Hindlimb muscle (tissue), 1 donor: ENCODE measurements around the gene C1orf122. TPM values are rescaled to one million over a fixed set of nuclear protein-coding genes. Genes with fewer than 3 reads are reported as not detected.
"Not testable (repeated sequence)": the region's sequence is repeated elsewhere in the genome, so short reads cannot be mapped to it uniquely, and the experiment has no call there.

ENCODE experiments used
- DNase-seq: peaks from one replicate; pipeline ENCODE4 v3.0.0-alpha.2; 2013
- polyA plus RNA-seq: library from polyadenylated mRNA; unstranded; fragments of 120-200 nt; gene quantifications from one replicate; pipeline ENCODE4 v1.2.1, GENCODE V29; 2013; ENCODE audit not compliant: insufficient read length

C1orf122 gene
- polyA plus RNA-seq = 46.7 TPM

GRCh38 chr1:37807555-37808368, at the start of gene C1orf122, which contains the start of gene YRDC:
Gene C1orf122 (plus strand): TSS chr1:37807790. CDS start chr1:37808405, 615 bp downstream.
Gene YRDC (minus strand): TSS chr1:37808208. CDS start chr1:37808180, 28 bp downstream.
- DNase-seq = peak; percentile 93

- DNase-seq = no peak
These were observed 48.1 kb upstream of the C1orf122 start for GRCh38 chr1:37759451-37759850.

- no peak for DNase-seq
These were observed 46.0 kb upstream of the C1orf122 start for GRCh38 chr1:37761416-37762095.

- DNase-seq = no peak
These were observed 45.1 kb upstream of the C1orf122 start for GRCh38 chr1:37762516-37762915.

GRCh38 chr1:37763791-37764413, 43.7 kb upstream of the C1orf122 start:
- no peak for DNase-seq

- peak; percentile 62 for DNase-seq
These were observed 43.2 kb upstream of the C1orf122 start for GRCh38 chr1:37764414-37764825.

- DNase-seq = no peak
These were observed 42.6 kb upstream of the C1orf122 start, which contains the start of gene EPHA10 for GRCh38 chr1:37764888-37765441. Gene EPHA10 (minus strand): TSS chr1:37765120. CDS start chr1:37765066, 54 bp downstream.

- no peak for DNase-seq
These were observed 41.5 kb upstream of the C1orf122 start for GRCh38 chr1:37765916-37766664.

GRCh38 chr1:37767488-37767887, 40.1 kb upstream of the C1orf122 start:
- no peak for DNase-seq

- not testable (repeated sequence) for DNase-seq
These were observed 36.1 kb upstream of the C1orf122 start for GRCh38 chr1:37771440-37771839.

GRCh38 chr1:37776946-37777516, 30.6 kb upstream of the C1orf122 start:
- DNase-seq = no peak

GRCh38 chr1:37778654-37779053, 28.9 kb upstream of the C1orf122 start:
- DNase-seq = no peak

- DNase-seq = no peak
These were observed 25.1 kb upstream of the C1orf122 start for GRCh38 chr1:37782491-37782890.

- no peak for DNase-seq
These were observed 14.5 kb upstream of the C1orf122 start for GRCh38 chr1:37792943-37793686.

- peak; percentile 54 for DNase-seq
These were observed 13.7 kb upstream of the C1orf122 start, which contains the start of gene MANEAL for GRCh38 chr1:37793773-37794371. Gene MANEAL (plus strand): TSS chr1:37793847. CDS start chr1:37794183, 336 bp downstream.

GRCh38 chr1:37794372-37795339, 12.9 kb upstream of the C1orf122 start:
- DNase-seq = no peak

- DNase-seq = peak; percentile 74
These were observed 12.1 kb upstream of the C1orf122 start for GRCh38 chr1:37795340-37796125.

GRCh38 chr1:37797750-37798345, 9.7 kb upstream of the C1orf122 start:
- no peak for DNase-seq
